Measurements from ENCODE around the gene HTR3D.
"Not testable (repeated sequence)": the region's sequence is repeated elsewhere in the genome, so short reads cannot be mapped to it uniquely, and the experiment has no call there.

HTR3D gene

GRCh38 chr3:184018424-184018973, 13.0 kb upstream of the HTR3D start:
- Histone ChIP-seq H3K36me3 (ENCODE audit: control insufficient read depth in 2 of 2, insufficient read depth in 1 of 2, low read length in 2 of 2) (peaks cover 0 to 8% of the 10 kb centered on the region in 2 experiments; a peak in 2 of 3 replicates), H3K4me1 (ENCODE audit: control insufficient read depth, insufficient read depth, low read length) (no peaks in the 10 kb centered on the region), H3K4me3 (ENCODE audit: low read depth, low read length) (peak overlapping the region; percentile 100), H3K27ac (ENCODE audit: extremely low read depth, low read depth, low read length) (no peak overlapping the region), H3K9me3 (ENCODE audit: control insufficient read depth, insufficient read depth, low read depth, low read length) (no peaks in the 10 kb centered on the region)
- TF ChIP-seq ZNF623 (tag by site-specific recombination; IDR thresholded peaks at IDR 0.05) (no peak), ZXDB (tag by site-specific recombination; IDR thresholded peaks at IDR 0.05) (no peak), ZNF211 (tag by site-specific recombination; IDR thresholded peaks at IDR 0.05; ENCODE audit: low read depth) (no peak), ZNF121 (tag by site-specific recombination; IDR thresholded peaks at IDR 0.05) (0 out of 2 replicates have a peak, but pooled peaks have one; percentile 26)
- ChIA-PET POLR2A (interaction anchor here (0.9 to 1.5 kb wide), 9 partner anchors 11 to 158 kb away, joined by 3 to 9 read pairs (median 4); partner anchors contain the start of genes EIF2B5 and PARL), CTCF (interaction anchor here (0.5 to 1.3 kb wide), 4 partner anchors 20 to 145 kb away, joined by 3 to 4 read pairs (median 3); no protein-coding TSS in a partner anchor)

- ChIA-PET CTCF (interaction anchor here (0.6 kb wide), 2 partner anchors 115 to 127 kb away, joined by 3 read pairs; no protein-coding TSS in a partner anchor), POLR2A (no interaction called here)
- TF ChIP-seq ZNF670 (tag by site-specific recombination; IDR thresholded peaks at IDR 0.05; ENCODE audit: low read depth), result no peak
- TF ChIP-seq ZSCAN23 (tag by site-specific recombination; IDR thresholded peaks at IDR 0.05), result no peak
- no peak for TF ChIP-seq GFI1B (tag by site-specific recombination; IDR thresholded peaks at IDR 0.05)
- no peak for TF ChIP-seq ZBTB8A (tag by site-specific recombination; IDR thresholded peaks at IDR 0.05)
- TF ChIP-seq ZNF19 (tag by site-specific recombination; IDR thresholded peaks at IDR 0.05; ENCODE audit: low read depth), result no peak
- no peak for TF ChIP-seq ZNF626 (tag by site-specific recombination; IDR thresholded peaks at IDR 0.05)
- no peak for TF ChIP-seq ZNF394 (tag by site-specific recombination; IDR thresholded peaks at IDR 0.05; ENCODE audit: borderline replicate concordance)
- Histone ChIP-seq H3K36me3 (ENCODE audit: control insufficient read depth in 2 of 2, insufficient read depth in 1 of 2, low read length in 2 of 2) (no peaks in the 10 kb centered on the region), H3K9me3 (ENCODE audit: control insufficient read depth, insufficient read depth, low read depth, low read length) (no peaks in the 10 kb centered on the region), H3K4me1 (ENCODE audit: control insufficient read depth, insufficient read depth, low read length) (no peaks in the 10 kb centered on the region), H3K4me3 (ENCODE audit: low read depth, low read length) (no peak overlapping the region), H3K27ac (ENCODE audit: extremely low read depth, low read depth, low read length) (no peak overlapping the region)
Measured at GRCh38 chr3:184022323-184022722, 9.2 kb upstream of the HTR3D start.

GRCh38 chr3:184025256-184025655, 6.3 kb upstream of the HTR3D start:
- POLR2A ChIA-PET; H3K36me3 ChIP-seq (ENCODE audit: control insufficient read depth in 2 of 2, insufficient read depth in 1 of 2, low read length in 2 of 2); H3K9me3 ChIP-seq (ENCODE audit: control insufficient read depth, insufficient read depth, low read depth, low read length); H3K27ac ChIP-seq (ENCODE audit: extremely low read depth, low read depth, low read length); CTCF ChIA-PET; H3K4me1 ChIP-seq (ENCODE audit: control insufficient read depth, insufficient read depth, low read length); H3K4me3 ChIP-seq (ENCODE audit: low read depth, low read length): not testable (repeated sequence)

- H3K9me3 ChIP-seq (ENCODE audit: control insufficient read depth, insufficient read depth, low read depth, low read length); H3K4me1 ChIP-seq (ENCODE audit: control insufficient read depth, insufficient read depth, low read length); H3K36me3 ChIP-seq (ENCODE audit: control insufficient read depth in 2 of 2, insufficient read depth in 1 of 2, low read length in 2 of 2); POLR2A ChIA-PET; H3K27ac ChIP-seq (ENCODE audit: extremely low read depth, low read depth, low read length); H3K4me3 ChIP-seq (ENCODE audit: low read depth, low read length): not testable (repeated sequence)
- peak; percentile 63; the same call in 1 of the 2 replicates for TF ChIP-seq ZNF146 (tag by site-specific recombination; IDR thresholded peaks at IDR 0.05)
- CTCF ChIA-PET, result interaction anchor here (0.7 kb wide), 1 partner anchor 144 kb away, joined by 6 read pairs; the partner anchor contains the start of gene PARL
Measured at GRCh38 chr3:184028275-184028890, 3.2 kb upstream of the HTR3D start.

GRCh38 chr3:184029443-184029842, 2.1 kb upstream of the HTR3D start:
- no peak overlapping the region for H3K27ac ChIP-seq (ENCODE audit: extremely low read depth, low read depth, low read length)
- CTCF ChIA-PET, result interaction anchor here (0.7 kb wide), 1 partner anchor 403 kb away, joined by 3 read pairs; no protein-coding TSS in a partner anchor
- H3K4me1 ChIP-seq (ENCODE audit: control insufficient read depth, insufficient read depth, low read length), result no peaks in the 10 kb centered on the region
- no peak overlapping the region for H3K4me3 ChIP-seq (ENCODE audit: low read depth, low read length)
- POLR2A ChIA-PET, result no interaction called here
- H3K9me3 ChIP-seq (ENCODE audit: control insufficient read depth, insufficient read depth, low read depth, low read length), result no peaks in the 10 kb centered on the region
- TF ChIP-seq ZNF707 (tag by site-specific recombination; IDR thresholded peaks at IDR 0.05) (no peak), SP2 (tag by site-specific recombination; IDR thresholded peaks at IDR 0.05) (no peak), ZNF768 (tag by site-specific recombination; IDR thresholded peaks at IDR 0.05) (no peak), ZBTB20 (tag by site-specific recombination; IDR thresholded peaks at IDR 0.05) (no peak), ZNF785 (tag by site-specific recombination; IDR thresholded peaks at IDR 0.05) (no peak), ZNF335 (tag by site-specific recombination; conservative IDR thresholded peaks at IDR 0.05) (no peak), ZSCAN4 (tag by site-specific recombination; IDR thresholded peaks at IDR 0.05) (no peak), ZNF548 (tag by site-specific recombination; IDR thresholded peaks at IDR 0.05) (no peak), TCF7L2 (IDR thresholded peaks at IDR 0.05; ENCODE audit: borderline replicate concordance, low read depth, low read length) (no peak)
- H3K36me3 ChIP-seq (ENCODE audit: control insufficient read depth in 2 of 2, insufficient read depth in 1 of 2, low read length in 2 of 2), result no peaks in the 10 kb centered on the region

Data from HEK293 (cell line).